ENCODE results near the gene LAMA5. TPM values are rescaled to one million over a fixed set of nuclear protein-coding genes. Genes with fewer than 3 reads are reported as not detected.

The LAMA5 gene
- total RNA-seq, 1 donor from 2014 or later = 601 TPM

GRCh38 chr20:62266851-62267250, 100.3 kb downstream of the LAMA5 start:
- DNase-seq (ENCODE audit: low spot score in 2 of 2, unreplicated experiment in 2 of 2) = no peak
- H3K4me3 Mint-ChIP-seq = no peak overlapping the region
- peaks cover 44% of the 10 kb centered on the region for H3K36me3 Mint-ChIP-seq
- H3K27ac Mint-ChIP-seq = no peak overlapping the region
- no peaks in the 10 kb centered on the region for H3K27me3 Mint-ChIP-seq (ENCODE audit: low read depth)
- H3K9me3 Mint-ChIP-seq = peaks cover 7% of the 10 kb centered on the region
- H3K4me1 Mint-ChIP-seq = no peaks in the 10 kb centered on the region
- TF ChIP-seq, protein P1, sequence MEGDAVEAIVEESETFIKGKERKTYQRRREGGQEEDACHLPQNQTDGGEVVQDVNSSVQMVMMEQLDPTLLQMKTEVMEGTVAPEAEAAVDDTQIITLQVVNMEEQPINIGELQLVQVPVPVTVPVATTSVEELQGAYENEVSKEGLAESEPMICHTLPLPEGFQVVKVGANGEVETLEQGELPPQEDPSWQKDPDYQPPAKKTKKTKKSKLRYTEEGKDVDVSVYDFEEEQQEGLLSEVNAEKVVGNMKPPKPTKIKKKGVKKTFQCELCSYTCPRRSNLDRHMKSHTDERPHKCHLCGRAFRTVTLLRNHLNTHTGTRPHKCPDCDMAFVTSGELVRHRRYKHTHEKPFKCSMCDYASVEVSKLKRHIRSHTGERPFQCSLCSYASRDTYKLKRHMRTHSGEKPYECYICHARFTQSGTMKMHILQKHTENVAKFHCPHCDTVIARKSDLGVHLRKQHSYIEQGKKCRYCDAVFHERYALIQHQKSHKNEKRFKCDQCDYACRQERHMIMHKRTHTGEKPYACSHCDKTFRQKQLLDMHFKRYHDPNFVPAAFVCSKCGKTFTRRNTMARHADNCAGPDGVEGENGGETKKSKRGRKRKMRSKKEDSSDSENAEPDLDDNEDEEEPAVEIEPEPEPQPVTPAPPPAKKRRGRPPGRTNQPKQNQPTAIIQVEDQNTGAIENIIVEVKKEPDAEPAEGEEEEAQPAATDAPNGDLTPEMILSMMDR (IDR thresholded peaks at IDR 0.05; ENCODE audit: unreplicated experiment) = no peak

GRCh38 chr20:62266340-62266739, 100.8 kb downstream of the LAMA5 start:
- no peak for DNase-seq (ENCODE audit: low spot score in 2 of 2, unreplicated experiment in 2 of 2)
- TF ChIP-seq, protein P1 (IDR thresholded peaks at IDR 0.05; ENCODE audit: unreplicated experiment) = no peak
- Mint-ChIP-seq H3K4me1 (no peaks in the 10 kb centered on the region), H3K27me3 (ENCODE audit: low read depth) (no peaks in the 10 kb centered on the region), H3K36me3 (peaks cover 45% of the 10 kb centered on the region), H3K27ac (no peak overlapping the region), H3K9me3 (peaks cover 7% of the 10 kb centered on the region), H3K4me3 (no peak overlapping the region)

DNA sequence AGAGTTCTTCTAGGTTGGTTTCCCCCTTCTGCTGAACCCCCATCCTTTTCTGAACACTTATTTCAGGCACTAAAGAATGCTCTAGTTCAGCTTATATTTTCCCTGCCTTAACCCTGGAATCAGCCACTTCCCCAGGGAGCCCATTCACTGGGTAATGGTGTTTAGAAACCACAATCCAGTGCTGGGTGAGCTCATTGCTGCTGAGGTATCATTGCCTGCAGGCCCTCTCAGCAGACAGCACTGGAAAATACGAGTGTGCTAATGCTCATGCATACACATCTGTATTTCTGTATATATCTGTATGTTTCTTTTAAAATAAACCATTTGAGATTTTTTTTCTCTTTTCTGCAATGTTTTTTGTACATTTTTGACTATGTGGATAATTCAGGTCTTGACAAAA, 101.7 kb downstream of the LAMA5 start:
- peaks cover 45% of the 10 kb centered on the region for H3K36me3 Mint-ChIP-seq
- no peak overlapping the region for H3K27ac Mint-ChIP-seq
- TF ChIP-seq, protein P1 (IDR thresholded peaks at IDR 0.05; ENCODE audit: unreplicated experiment) = no peak

GRCh38 chr20:62263396-62263795, 103.7 kb downstream of the LAMA5 start:
- Mint-ChIP-seq H3K4me1 (no peaks in the 10 kb centered on the region), H3K4me3 (no peak overlapping the region), H3K36me3 (peaks cover 43% of the 10 kb centered on the region), H3K9me3 (peaks cover 7% of the 10 kb centered on the region), H3K27me3 (ENCODE audit: low read depth) (no peaks in the 10 kb centered on the region), H3K27ac (no peak overlapping the region)
- TF ChIP-seq, protein P1 (IDR thresholded peaks at IDR 0.05; ENCODE audit: unreplicated experiment) = no peak
- no peak for DNase-seq (ENCODE audit: low spot score in 2 of 2, unreplicated experiment in 2 of 2)

More for the DNA sequence above, 101.7 kb downstream of the LAMA5 start:
- Mint-ChIP-seq H3K27me3 (ENCODE audit: low read depth) (no peaks in the 10 kb centered on the region), H3K4me3 (no peak overlapping the region), H3K4me1 (no peaks in the 10 kb centered on the region), H3K9me3 (peaks cover 7% of the 10 kb centered on the region)
- no peak for DNase-seq (ENCODE audit: low spot score in 2 of 2, unreplicated experiment in 2 of 2)

GRCh38 chr20:62262064-62262463, 105.0 kb downstream of the LAMA5 start:
- peaks cover 7% of the 10 kb centered on the region for H3K9me3 Mint-ChIP-seq
- DNase-seq (ENCODE audit: low spot score in 2 of 2, unreplicated experiment in 2 of 2) = no peak
- no peak overlapping the region for H3K27ac Mint-ChIP-seq

More at GRCh38 chr20:62262064-62262463, 105.0 kb downstream of the LAMA5 start:
- TF ChIP-seq, protein P1 (IDR thresholded peaks at IDR 0.05; ENCODE audit: unreplicated experiment) = no peak
- peaks cover 39% of the 10 kb centered on the region for H3K36me3 Mint-ChIP-seq
- H3K27me3 Mint-ChIP-seq (ENCODE audit: low read depth) = no peaks in the 10 kb centered on the region
- H3K4me3 Mint-ChIP-seq = no peak overlapping the region
- H3K4me1 Mint-ChIP-seq = no peaks in the 10 kb centered on the region
